Calu3 (cell line): ENCODE measurements around the gene FTO. TPM values are rescaled to one million over a fixed set of nuclear protein-coding genes. Genes with fewer than 3 reads are reported as not detected.

Experiments
- BruUV-seq: library from RNA; stranded (reverse); fragments of 400-500 nt; replicated peaks from 2 replicates; lab custom pipeline; 2021; lab: Mats Ljungman, UMichigan
- CTCF ChIA-PET: fragments of 300-600 bp; sonication (Branson Sonifier 250); formaldehyde crosslinking; loops from one replicate; lab custom pipeline; 2022; ENCODE audit warnings: antibody characterized with exemption; lab: Charles Lee
- DNase-seq: peaks from one replicate; pipeline ENCODE4 v3.0.0; 2022
- H3K27ac Mint-ChIP-seq: one replicate; pipeline ENCODE4 v1.8.0; 2022; ENCODE audit warnings: mixed read lengths; ENCODE audit not compliant: unreplicated experiment
- H3K27me3 Mint-ChIP-seq: one replicate; pipeline ENCODE4 v1.8.0; 2022; ENCODE audit warnings: mixed read lengths; ENCODE audit not compliant: unreplicated experiment
- H3K36me3 Mint-ChIP-seq: one replicate; pipeline ENCODE4 v1.8.0; 2022; ENCODE audit warnings: mild to moderate bottlenecking, moderate library complexity, mixed read lengths; ENCODE audit not compliant: insufficient read depth, unreplicated experiment
- H3K4me1 Mint-ChIP-seq: one replicate; pipeline ENCODE4 v1.8.0; 2022; ENCODE audit warnings: mild to moderate bottlenecking, low read depth, mixed read lengths; ENCODE audit not compliant: unreplicated experiment
- H3K4me3 Mint-ChIP-seq: one replicate; pipeline ENCODE4 v1.8.0; 2022; ENCODE audit warnings: mild to moderate bottlenecking, low read depth, moderate library complexity, mixed read lengths; ENCODE audit not compliant: unreplicated experiment
- H3K9me3 Mint-ChIP-seq: one replicate; pipeline ENCODE4 v1.8.0; 2022; ENCODE audit warnings: low read depth, mixed read lengths; ENCODE audit not compliant: unreplicated experiment
- intact Hi-C: fragments of 100-400 bp; cut with micrococcal nuclease; formaldehyde crosslinking; loops from one replicate; pipeline ENCODE4 v1.10.0; 2022; ENCODE audit not compliant: unreplicated experiment
- total RNA-seq: library from RNA; stranded (reverse); gene quantifications from 2 replicates; pipeline ENCODE4 v1.2.3, GENCODE V29; 2022
- TF ChIP-seq, protein P1 (sequence below): fragments of 200-600 bp; IDR thresholded peaks from one replicate; pipeline ENCODE4 v1.8.0; 2022; ENCODE audit warnings: antibody characterized with exemption; ENCODE audit not compliant: unreplicated experiment

Gene FTO
- total RNA-seq, 1 experiment from 2014 or later = 68.9 TPM

DNA sequence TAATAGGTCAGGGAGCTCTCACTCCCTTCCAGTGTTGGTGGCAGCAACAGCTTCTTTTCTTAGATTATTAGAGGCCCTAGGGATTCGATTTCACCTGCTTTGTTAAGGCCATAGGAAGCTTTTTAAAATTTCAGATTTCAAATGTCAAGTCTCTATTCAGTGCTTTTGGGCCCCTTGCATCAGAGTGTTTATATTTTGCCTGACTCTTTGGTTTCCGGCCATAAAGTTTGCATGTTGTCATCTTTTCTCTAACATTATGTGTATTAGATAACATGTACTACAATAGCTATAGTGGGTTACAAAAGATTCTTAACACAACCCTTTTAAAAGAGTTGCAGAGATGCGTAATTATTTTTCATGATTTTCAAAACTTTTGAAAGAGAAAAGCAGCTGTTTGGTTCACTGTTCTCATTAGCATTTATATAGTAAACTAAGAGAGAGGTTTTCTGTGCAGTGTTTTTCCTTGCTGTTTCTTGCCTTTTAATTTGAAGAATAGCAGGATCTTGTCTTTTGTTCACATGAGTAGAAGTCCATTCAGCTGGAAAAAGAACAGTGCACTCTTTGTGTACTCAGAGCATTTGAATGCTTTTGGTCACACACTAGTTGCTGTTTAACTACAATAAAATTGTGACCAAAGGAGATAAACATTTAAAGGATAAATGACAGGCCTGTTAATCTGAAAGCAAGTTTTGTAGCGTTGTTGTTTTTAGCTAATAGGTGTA lies 52.5 kb downstream of the FTO start:
- no peak for DNase-seq
- Mint-ChIP-seq H3K27me3 (no peaks in the 10 kb centered on the region), H3K36me3 (peaks cover 5% of the 10 kb centered on the region), H3K27ac (peak overlapping the region; percentile 85), H3K4me3 (peak overlapping the region; percentile 45), H3K4me1 (peaks cover 73% of the 10 kb centered on the region), H3K9me3 (peaks cover 4% of the 10 kb centered on the region)
- BruUV-seq = no TSS peak
- intact Hi-C loops = loop anchor here (2.0 to 5.0 kb wide), 3 partner anchors 14 to 204 kb away; no protein-coding TSS in a partner anchor
- CTCF ChIA-PET = interaction anchor here (0.5 to 8.4 kb wide), 6 partner anchors 12 to 249 kb away, joined by 4 to 70 read pairs (median 4); partner anchors contain the start of genes FTO and RPGRIP1L
- TF ChIP-seq, protein P1, sequence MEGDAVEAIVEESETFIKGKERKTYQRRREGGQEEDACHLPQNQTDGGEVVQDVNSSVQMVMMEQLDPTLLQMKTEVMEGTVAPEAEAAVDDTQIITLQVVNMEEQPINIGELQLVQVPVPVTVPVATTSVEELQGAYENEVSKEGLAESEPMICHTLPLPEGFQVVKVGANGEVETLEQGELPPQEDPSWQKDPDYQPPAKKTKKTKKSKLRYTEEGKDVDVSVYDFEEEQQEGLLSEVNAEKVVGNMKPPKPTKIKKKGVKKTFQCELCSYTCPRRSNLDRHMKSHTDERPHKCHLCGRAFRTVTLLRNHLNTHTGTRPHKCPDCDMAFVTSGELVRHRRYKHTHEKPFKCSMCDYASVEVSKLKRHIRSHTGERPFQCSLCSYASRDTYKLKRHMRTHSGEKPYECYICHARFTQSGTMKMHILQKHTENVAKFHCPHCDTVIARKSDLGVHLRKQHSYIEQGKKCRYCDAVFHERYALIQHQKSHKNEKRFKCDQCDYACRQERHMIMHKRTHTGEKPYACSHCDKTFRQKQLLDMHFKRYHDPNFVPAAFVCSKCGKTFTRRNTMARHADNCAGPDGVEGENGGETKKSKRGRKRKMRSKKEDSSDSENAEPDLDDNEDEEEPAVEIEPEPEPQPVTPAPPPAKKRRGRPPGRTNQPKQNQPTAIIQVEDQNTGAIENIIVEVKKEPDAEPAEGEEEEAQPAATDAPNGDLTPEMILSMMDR = no peak

DNA sequence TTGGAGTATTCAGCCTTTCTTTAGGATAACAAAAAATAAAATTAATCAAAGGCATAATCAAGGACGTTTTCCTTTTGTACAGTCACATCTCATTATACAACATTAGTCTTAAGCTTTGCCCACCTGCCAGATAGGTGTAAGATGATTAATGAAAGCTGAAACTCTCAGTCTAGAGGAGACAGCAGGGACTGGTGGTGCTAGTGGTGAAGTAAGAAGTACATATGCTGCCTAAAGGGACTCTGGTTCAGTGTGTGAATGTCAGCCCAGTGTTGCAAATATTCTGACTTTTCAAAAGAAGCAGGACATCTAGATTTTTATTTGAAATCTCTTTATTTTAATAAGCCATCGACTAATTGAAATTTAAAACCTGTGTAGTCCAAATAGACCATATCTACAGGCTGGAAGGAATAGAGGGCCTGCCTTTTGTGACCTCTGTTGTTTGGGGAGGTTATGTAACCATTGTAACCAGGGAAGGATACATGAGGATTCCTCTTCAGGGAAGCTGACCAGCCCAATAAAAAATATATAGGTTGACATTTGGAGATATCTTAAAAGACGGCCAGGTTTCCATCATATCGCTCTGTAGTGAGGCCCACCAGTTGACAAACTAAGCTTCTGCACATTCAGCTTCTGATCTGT lies 54.1 kb downstream of the FTO start:
- intact Hi-C loops = loop anchor here (2.0 to 5.0 kb wide), 3 partner anchors 15 to 206 kb away; no protein-coding TSS in a partner anchor

DNA sequence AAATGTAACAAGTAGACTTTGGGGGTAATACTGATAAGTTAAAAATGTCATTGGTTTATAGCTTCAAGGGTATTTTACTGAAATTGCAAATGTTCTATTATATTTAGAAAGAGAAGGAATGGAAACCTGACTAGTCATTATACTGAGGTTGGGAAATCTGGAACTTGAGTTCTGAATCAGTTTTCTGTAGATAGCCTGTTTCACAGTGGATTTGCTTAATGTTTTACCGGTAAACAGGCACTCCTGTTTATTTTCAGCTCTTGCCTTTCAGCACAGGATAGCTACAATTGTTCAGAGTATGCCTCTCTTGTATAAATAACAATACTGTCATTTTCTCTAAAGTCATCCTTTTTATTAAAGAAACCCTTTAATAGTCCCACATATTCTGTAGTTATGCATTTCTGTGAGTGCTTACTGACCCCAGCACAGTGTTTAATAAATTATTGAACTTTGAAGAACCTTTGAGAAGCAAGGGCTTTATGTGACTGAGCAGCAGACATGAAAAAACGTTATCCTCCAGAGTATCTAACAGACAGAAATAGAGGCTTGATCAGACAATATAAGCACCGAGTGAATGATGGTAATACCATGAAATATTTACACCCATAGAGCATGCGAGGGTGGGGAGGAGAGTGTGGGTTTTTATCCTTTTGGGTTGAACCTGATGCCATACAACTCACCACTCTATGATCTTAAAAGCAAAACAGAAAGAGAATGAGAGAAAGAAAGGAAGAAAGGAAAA lies 58.2 kb downstream of the FTO start:
- DNase-seq = no peak
- CTCF ChIA-PET = interaction anchor here (0.7 kb wide), 2 partner anchors 15 to 24 kb away, joined by 3 read pairs; no protein-coding TSS in a partner anchor
- Mint-ChIP-seq H3K27me3 (no peaks in the 10 kb centered on the region), H3K4me3 (peak overlapping the region; percentile 45), H3K9me3 (peaks cover 4% of the 10 kb centered on the region), H3K36me3 (peaks cover 5% of the 10 kb centered on the region), H3K4me1 (peaks cover 82% of the 10 kb centered on the region), H3K27ac (peak overlapping the region; percentile 57)
- intact Hi-C loops = loop anchor here (5.0 kb wide), 1 partner anchor 1170 kb away; the partner anchor contains the start of gene IRX5
- BruUV-seq = no TSS peak
- TF ChIP-seq, protein P1 = no peak

More for the DNA sequence above, 54.1 kb downstream of the FTO start:
- peak overlapping the region; percentile 64 for H3K27ac Mint-ChIP-seq
- H3K36me3 Mint-ChIP-seq = peaks cover 5% of the 10 kb centered on the region
- TF ChIP-seq, protein P1 = no peak
- no peak for DNase-seq
- no TSS peak for BruUV-seq
- H3K4me1 Mint-ChIP-seq = peaks cover 87% of the 10 kb centered on the region
- H3K9me3 Mint-ChIP-seq = peaks cover 4% of the 10 kb centered on the region
- H3K4me3 Mint-ChIP-seq = peak overlapping the region; percentile 19
- CTCF ChIA-PET = interaction anchor here (8.4 kb wide), 1 partner anchor 14 kb away, joined by 70 read pairs; no protein-coding TSS in a partner anchor
- H3K27me3 Mint-ChIP-seq = no peaks in the 10 kb centered on the region
